Skeletal muscle tissue (tissue), 4 donors: Measurements from ENCODE around the gene VPS51. TPM values are rescaled to one million over a fixed set of nuclear protein-coding genes. Genes with fewer than 3 reads are reported as not detected.

Experiments used
- H3K27ac ChIP-seq: one replicate; pipeline ENCODE4 v1.7.0; 2013; ENCODE audit warnings: mild to moderate bottlenecking, low read depth, low read length, inconsistent platforms
- H3K27me3 ChIP-seq, 3 donors: one replicate each; pipeline ENCODE4 v1.7.0; 2013; ENCODE audit warnings: low read length in 3 of 3; ENCODE audit not compliant: control insufficient read depth in 3 of 3, insufficient read depth in 3 of 3
- H3K36me3 ChIP-seq, 3 donors: one replicate each; pipeline ENCODE4 v1.7.0; 2013; ENCODE audit warnings: low read length in 3 of 3; ENCODE audit not compliant: control insufficient read depth in 3 of 3, insufficient read depth in 3 of 3
- H3K4me1 ChIP-seq, 3 donors: one replicate each; pipeline ENCODE4 v1.7.0; 2013; ENCODE audit warnings: low read length in 3 of 3, mild to moderate bottlenecking in 3 of 3; ENCODE audit not compliant: control insufficient read depth in 3 of 3, insufficient read depth in 3 of 3
- H3K4me3 ChIP-seq, 3 donors: one replicate each; pipeline ENCODE4 v1.7.0; 2013; ENCODE audit warnings: low read length in 3 of 3
- H3K9ac ChIP-seq, 3 donors: one replicate each; pipeline ENCODE4 v1.7.0; 2013; ENCODE audit warnings: low read length in 3 of 3, mild to moderate bottlenecking in 3 of 3, moderate library complexity in 2 of 3, low read depth in 1 of 3
- H3K9me3 ChIP-seq, 3 donors: one replicate each; pipeline ENCODE4 v1.7.0; 2013; ENCODE audit warnings: low read length in 3 of 3; ENCODE audit not compliant: control insufficient read depth in 3 of 3
- total RNA-seq: library from RNA; depleted of rRNA; stranded (reverse); fragments of >200 nt; gene quantifications from one replicate; pipeline ENCODE4 v1.2.3, GENCODE V29; 2014
- donor health status: Osteomylitis.

The VPS51 gene
- total RNA-seq, 1 donor from 2014 or later: 166 TPM

DNA sequence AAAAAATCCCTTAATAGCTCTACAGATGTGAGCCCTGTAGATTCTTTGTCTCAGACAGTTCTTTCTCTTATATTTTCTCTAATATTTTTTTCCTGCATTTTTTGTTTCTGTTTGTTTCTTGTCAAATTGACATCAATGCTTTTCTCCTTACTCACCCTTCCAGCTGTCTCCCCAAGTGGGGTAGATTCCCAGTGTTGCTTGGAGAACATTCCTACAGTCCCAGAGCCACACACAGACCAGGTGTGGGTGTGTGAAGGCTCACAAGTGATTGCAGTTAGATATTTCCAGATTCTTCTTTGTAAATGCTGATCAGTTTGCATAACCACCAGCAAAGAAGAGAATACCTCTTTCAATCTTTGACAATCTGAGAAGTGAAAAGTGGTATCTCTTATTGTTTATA, 7.5 kb downstream of the VPS51 start:
- H3K9me3 ChIP-seq: no peaks in the 10 kb centered on the region
- no peaks in the 10 kb centered on the region for H3K27me3 ChIP-seq
- H3K4me3 ChIP-seq: no peak overlapping the region
- peak overlapping the region; percentile 64 for H3K27ac ChIP-seq
- H3K4me1 ChIP-seq: peaks cover 11 to 37% (median 32%) of the 10 kb centered on the region in 3 donors
- no peak overlapping the region for H3K9ac ChIP-seq
- H3K36me3 ChIP-seq: peaks cover 5 to 13% (median 12%) of the 10 kb centered on the region in 3 donors

DNA sequence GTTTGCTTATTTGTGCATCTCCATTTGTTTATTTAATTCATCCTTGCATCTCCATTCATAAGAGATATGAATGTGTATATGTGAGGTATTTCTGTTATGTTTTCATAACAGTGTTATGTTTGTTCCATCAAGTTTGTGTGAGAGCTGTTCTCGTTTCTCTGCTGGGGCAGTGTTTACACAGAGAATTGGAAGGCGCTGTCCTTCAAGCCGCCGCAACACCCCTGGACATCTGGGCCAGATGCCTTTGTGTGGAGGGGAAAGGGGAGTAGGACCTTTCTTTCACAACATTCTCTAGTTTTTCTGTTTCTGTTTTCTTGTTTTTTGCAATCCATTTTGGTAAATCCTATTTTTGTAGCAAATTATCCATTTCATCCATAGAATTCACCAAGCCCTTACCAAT, 8.6 kb downstream of the VPS51 start:
- Histone ChIP-seq H3K36me3 (peaks cover 16 to 23% (median 22%) of the 10 kb centered on the region in 3 donors), H3K4me3 (no peak overlapping the region), H3K9ac (peak overlapping the region in 2 of 3 donors; percentile 35 to 54), H3K4me1 (peaks cover 9 to 29% (median 22%) of the 10 kb centered on the region in 3 donors), H3K27ac (no peak overlapping the region), H3K9me3 (no peaks in the 10 kb centered on the region), H3K27me3 (no peaks in the 10 kb centered on the region)

DNA sequence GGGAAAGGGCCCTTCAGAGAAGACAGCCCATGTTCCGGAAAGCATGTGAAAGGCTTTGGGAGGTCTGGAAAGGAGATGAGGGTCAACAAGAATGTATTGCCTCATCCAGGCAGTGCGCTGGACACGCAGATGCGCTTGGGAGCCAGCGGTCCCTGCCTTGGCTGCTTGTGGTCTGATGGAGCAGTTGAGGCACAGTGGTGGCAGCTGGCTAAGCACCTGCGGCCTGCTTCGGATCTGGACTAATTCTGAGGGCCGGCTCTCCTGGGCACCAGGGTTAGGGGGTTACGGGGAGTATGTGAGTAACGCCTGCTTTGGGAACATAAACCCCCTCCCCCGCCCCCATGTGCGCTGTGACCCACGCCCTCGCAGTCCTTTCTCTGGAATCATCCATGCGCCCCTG, 11.1 kb downstream of the VPS51 start:
- Histone ChIP-seq H3K4me1 (peaks cover 23 to 37% (median 37%) of the 10 kb centered on the region in 3 donors), H3K27me3 (no peaks in the 10 kb centered on the region), H3K4me3 (no peak overlapping the region), H3K9me3 (no peaks in the 10 kb centered on the region), H3K36me3 (peaks cover 20 to 31% (median 26%) of the 10 kb centered on the region in 3 donors), H3K27ac (no peak overlapping the region), H3K9ac (no peak overlapping the region)

DNA sequence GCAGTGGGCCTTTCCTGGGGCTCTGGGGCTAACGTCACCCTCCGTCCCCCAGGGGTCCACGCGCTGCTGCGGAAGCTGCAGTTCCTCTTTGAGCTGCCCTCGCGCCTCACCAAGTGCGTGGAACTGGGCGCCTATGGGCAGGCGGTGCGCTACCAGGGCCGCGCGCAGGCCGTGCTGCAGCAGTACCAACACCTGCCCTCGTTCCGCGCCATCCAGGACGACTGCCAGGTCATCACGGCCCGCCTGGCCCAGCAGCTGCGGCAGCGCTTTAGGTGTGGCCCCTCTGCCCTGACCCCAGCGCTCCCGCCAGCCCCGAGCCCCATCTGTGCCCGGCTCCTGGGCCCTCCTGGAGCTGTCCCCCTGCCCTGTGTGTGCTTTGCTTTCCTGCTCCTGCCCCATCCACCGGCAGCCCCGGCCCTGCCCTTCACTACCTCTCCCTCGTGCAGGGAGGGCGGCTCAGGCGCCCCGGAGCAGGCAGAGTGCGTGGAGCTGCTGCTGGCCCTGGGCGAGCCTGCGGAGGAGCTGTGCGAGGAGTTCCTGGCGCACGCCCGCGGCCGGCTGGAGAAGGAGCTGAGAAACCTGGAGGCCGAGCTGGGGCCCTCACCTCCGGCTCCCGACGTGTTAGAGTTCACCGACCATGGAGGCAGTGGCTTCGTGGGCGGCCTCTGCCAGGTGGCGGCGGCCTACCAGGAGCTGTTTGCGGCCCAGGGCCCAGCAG, 11.9 kb downstream of the VPS51 start:
- peaks cover 20 to 31% (median 26%) of the 10 kb centered on the region in 3 donors for H3K36me3 ChIP-seq
- no peak overlapping the region for H3K9ac ChIP-seq
- no peaks in the 10 kb centered on the region for H3K9me3 ChIP-seq
- H3K27me3 ChIP-seq: no peaks in the 10 kb centered on the region
- peaks cover 19 to 38% (median 37%) of the 10 kb centered on the region in 3 donors for H3K4me1 ChIP-seq
- no peak overlapping the region for H3K4me3 ChIP-seq
- no peak overlapping the region for H3K27ac ChIP-seq

DNA sequence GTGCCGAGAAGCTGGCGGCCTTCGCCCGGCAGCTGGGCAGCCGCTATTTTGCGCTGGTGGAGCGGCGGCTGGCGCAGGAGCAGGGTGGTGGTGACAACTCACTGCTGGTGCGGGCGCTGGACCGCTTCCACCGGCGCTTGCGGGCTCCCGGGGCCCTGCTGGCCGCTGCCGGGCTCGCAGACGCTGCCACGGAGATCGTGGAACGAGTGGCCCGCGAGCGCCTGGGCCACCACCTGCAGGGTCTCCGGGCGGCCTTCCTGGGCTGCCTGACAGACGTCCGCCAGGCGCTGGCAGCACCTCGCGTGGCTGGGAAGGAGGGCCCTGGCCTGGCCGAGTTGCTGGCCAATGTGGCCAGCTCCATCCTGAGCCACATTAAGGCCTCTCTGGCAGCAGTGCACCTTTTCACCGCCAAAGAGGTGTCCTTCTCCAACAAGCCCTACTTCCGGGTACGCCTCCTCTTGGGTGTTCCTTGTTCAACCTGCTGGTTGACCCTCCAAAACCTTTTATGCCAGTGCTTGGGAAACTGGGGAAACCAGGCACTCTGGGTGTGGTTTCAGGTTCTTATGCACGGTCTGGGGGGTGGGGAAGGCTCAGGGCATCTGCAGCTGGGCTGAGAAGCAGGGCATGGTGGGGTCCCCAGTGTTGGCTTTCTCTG, 12.6 kb downstream of the VPS51 start:
- Histone ChIP-seq H3K4me3 (no peak overlapping the region), H3K27ac (no peak overlapping the region), H3K4me1 (peaks cover 22 to 42% (median 39%) of the 10 kb centered on the region in 3 donors), H3K9ac (no peak overlapping the region), H3K9me3 (no peaks in the 10 kb centered on the region), H3K36me3 (peaks cover 20 to 31% (median 26%) of the 10 kb centered on the region in 3 donors), H3K27me3 (no peaks in the 10 kb centered on the region)

DNA sequence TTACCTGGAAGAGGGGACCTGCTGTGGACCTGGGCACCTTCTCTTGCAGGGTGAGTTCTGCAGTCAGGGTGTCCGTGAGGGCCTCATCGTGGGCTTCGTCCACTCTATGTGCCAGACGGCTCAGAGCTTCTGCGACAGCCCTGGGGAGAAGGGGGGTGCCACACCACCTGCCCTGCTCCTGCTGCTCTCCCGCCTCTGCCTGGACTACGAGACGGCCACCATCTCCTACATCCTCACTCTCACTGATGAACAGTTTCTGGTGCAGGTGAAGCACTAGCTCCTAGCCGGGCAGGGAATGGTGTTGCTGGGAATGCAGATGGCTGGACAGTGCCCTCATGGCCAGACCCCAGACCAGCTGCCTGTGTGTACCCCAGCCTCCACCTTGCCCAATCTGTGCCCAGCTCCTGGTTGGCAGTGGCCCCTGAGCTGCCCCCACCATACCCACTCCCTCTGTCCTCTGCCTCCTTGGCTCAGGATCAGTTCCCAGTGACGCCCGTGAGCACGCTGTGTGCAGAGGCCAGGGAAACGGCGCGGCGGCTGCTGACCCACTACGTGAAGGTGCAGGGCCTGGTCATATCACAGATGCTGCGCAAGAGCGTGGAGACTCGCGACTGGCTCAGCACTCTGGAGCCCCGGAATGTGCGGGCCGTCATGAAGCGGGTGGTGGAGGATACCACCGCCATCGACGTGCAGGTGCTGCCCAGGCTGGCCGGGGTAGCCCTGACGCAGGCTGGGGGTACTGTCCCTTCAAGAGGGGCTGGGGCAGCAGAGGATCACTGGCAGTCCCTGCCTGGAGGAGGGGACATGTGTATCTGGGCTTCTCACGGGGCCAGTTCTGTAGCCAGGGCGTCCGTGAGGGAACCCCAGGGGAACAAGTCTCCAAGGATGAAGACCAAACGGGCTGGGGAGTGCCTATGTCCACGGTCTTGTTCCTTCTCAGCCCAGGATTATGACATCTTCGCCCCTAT, 13.5 kb downstream of the VPS51 start:
- peaks cover 20 to 33% (median 26%) of the 10 kb centered on the region in 3 donors for H3K36me3 ChIP-seq
- H3K9ac ChIP-seq: no peak overlapping the region
- H3K27ac ChIP-seq: no peak overlapping the region
- no peaks in the 10 kb centered on the region for H3K27me3 ChIP-seq
- H3K4me3 ChIP-seq: no peak overlapping the region
- H3K4me1 ChIP-seq: peaks cover 22 to 39% (median 38%) of the 10 kb centered on the region in 3 donors
- no peaks in the 10 kb centered on the region for H3K9me3 ChIP-seq

DNA sequence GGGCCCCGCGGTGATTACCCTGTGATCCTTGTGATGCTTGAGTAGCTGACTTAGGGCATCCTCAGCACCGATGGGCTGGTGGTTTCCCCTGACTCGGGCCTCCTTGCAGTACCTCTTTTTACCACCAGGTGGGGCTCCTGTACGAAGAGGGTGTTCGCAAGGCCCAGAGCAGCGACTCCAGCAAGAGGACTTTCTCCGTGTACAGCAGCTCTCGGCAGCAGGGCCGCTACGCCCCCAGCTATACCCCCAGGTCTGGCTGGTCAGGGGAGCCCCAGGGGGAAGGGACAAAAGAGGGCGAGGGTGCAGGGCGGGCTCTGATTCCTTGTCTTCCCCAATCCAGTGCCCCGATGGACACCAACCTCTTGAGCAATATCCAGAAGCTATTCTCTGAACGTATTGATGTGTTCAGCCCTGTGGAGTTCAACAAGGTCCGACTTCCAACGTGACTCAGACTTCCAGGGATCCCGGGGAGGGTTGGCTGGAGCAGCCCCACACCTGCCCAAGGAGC, 14.4 kb downstream of the VPS51 start:
- H3K9ac ChIP-seq: peak overlapping the region; percentile 34 to 60 (median 51)
- no peak overlapping the region for H3K27ac ChIP-seq
- H3K36me3 ChIP-seq: peaks cover 21 to 33% (median 26%) of the 10 kb centered on the region in 3 donors
- no peak overlapping the region for H3K4me3 ChIP-seq
- peaks cover 22 to 45% (median 38%) of the 10 kb centered on the region in 3 donors for H3K4me1 ChIP-seq
- no peaks in the 10 kb centered on the region for H3K27me3 ChIP-seq
- H3K9me3 ChIP-seq: no peaks in the 10 kb centered on the region

DNA sequence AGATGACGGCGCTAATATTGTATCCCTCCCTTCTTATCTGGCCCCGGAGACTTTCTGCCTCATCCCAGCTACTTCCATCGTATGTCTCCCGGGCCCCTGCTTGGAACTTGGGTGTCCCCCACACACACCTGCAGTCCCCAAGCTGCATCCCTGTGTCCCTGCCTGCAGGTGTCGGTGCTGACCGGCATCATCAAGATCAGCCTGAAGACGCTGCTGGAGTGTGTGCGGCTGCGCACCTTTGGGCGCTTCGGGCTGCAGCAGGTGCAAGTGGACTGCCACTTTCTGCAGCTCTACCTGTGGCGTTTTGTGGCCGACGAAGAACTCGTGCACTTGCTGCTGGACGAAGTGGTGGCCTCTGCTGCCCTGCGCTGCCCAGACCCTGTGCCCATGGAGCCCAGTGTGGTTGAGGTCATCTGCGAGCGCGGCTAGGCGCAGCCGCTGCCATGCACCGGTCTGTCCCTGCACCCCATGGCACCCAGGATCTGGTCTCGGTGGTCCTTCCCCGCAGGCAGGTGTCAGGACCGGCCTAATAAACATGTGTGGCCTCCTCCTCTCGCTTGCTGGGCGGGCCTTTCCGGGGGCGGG, 15.2 kb downstream of the VPS51 start:
- H3K27ac ChIP-seq: no peak overlapping the region
- peaks cover 26 to 32% (median 28%) of the 10 kb centered on the region in 3 donors for H3K36me3 ChIP-seq
- H3K9me3 ChIP-seq: no peaks in the 10 kb centered on the region
- H3K9ac ChIP-seq: peak overlapping the region in 1 of 3 donors; percentile 60
- H3K4me3 ChIP-seq: peak overlapping the region; percentile 35 to 64 (median 54)
- H3K4me1 ChIP-seq: peaks cover 28 to 54% (median 46%) of the 10 kb centered on the region in 3 donors
- no peaks in the 10 kb centered on the region for H3K27me3 ChIP-seq
